Pancreas (tissue), 10 donors: ENCODE results near the gene IL16. TPM values are rescaled to one million over a fixed set of nuclear protein-coding genes. Genes with fewer than 3 reads are reported as not detected.

ENCODE experiments used
- ATAC-seq, 4 donors: fragments of 200-7000 bp; cut with Tn5 transposase; one replicate each; pipeline versions ENCODE4 v1.8.0 to v1.9.1; 2020; ENCODE audit warnings: mild to moderate bottlenecking in 4 of 4, moderate library complexity in 4 of 4
- DNase-seq, 6 donors: peaks; one replicate each; pipeline ENCODE4 v3.0.0-alpha.2; 2020
- FAIRE-seq: peaks from 2 replicates; lab custom pipeline; 2012; peaks lifted over from hg19 to GRCh38; lab: Jason Lieb, UNC
- H3K27ac ChIP-seq, 4 donors: fragments of 200-600 bp; sonication (generic); 1 replicate in 3 of 4; 2 replicates in 1 of 4; pipeline versions ENCODE4 v1.5.0 to v1.8.0; 2020
- H3K27me3 ChIP-seq, 4 donors: fragments of 200-600 bp; one replicate each; pipeline ENCODE4 v1.8.0; 2021
- H3K36me3 ChIP-seq, 3 donors: fragments of 200-600 bp; sonication (generic) in 1 of 3; one replicate each; pipeline versions ENCODE4 v1.5.0 to v1.8.0; 2020 to 2021
- H3K4me1 ChIP-seq, 3 donors: fragments of 200-600 bp; one replicate each; pipeline ENCODE4 v1.8.0; 2021
- H3K4me3 ChIP-seq, 4 donors: fragments of 200-600 bp; sonication (generic) in 2 of 4; one replicate each; pipeline versions ENCODE4 v1.5.0 to v1.8.0; 2020 to 2021
- H3K9me3 ChIP-seq, 4 donors: fragments of 200-600 bp; one replicate each; pipeline ENCODE4 v1.8.0; 2021
- CTCF ChIP-seq, 4 donors: fragments of 200-600 bp; sonication (generic) in 3 of 4; IDR thresholded peaks; one replicate each; pipeline versions ENCODE4 v1.5.0 to v1.8.0; 2021; ENCODE audit warnings: antibody characterized with exemption in 4 of 4
- WGBS, 2 donors: extraction: QIAGEN DNeasy Blood & Tissue Kit; methylation state at CpG; one replicate each; pipeline ENCODE4 v1.1.7; 2013; 5-methylcytosine and 5-hydroxymethylcytosine counted together
- intact Hi-C, 3 donors: fragments of 100-400 bp; cut with DNase I; formaldehyde crosslinking; loops; one replicate each; pipeline versions ENCODE4 v1.11.1 to v1.14.2; 2022
- polyA plus RNA-seq, 2 donors: library from polyadenylated mRNA; stranded (reverse); fragments of 200-250 nt; gene quantifications; one replicate each; pipeline ENCODE4 v1.2.3, GENCODE V29; 2013
- total RNA-seq, 6 donors: library from RNA; stranded (reverse); fragmentation: NEBNext Ultra II Directional in 4 of 6; extraction: Animal tissue kit (Norgen Biotek cat#: 25700) in 4 of 6; gene quantifications; one replicate each; pipeline versions ENCODE4 v1.2.1 to v1.2.4, GENCODE V29; 2021 to 2023
- donor health status: healthy with polysubstance abuse.
- donor health status: DM: no; HTN: no; CAD: no; lungs with moderate emphysema.
- donor health status: DM: no; HTN: no; CAD: no.
- donor health status: control.
- donor health status: control.
- donor health status: Bipolar disorder and iron deficiency.
- donor health status: DM: yes; HTN: yes; CAD: no.
- donor health status: DM: no; HTN: no; CAD: no.
- donor health status: DM: no; HTN: no; CAD: no.
- donor health status: DM: yes; HTN: yes; CAD: no.

IL16 gene
- total and polyA plus RNA-seq, 8 donors: 0.79 to 7.0 (median 2.4) TPM

DNA sequence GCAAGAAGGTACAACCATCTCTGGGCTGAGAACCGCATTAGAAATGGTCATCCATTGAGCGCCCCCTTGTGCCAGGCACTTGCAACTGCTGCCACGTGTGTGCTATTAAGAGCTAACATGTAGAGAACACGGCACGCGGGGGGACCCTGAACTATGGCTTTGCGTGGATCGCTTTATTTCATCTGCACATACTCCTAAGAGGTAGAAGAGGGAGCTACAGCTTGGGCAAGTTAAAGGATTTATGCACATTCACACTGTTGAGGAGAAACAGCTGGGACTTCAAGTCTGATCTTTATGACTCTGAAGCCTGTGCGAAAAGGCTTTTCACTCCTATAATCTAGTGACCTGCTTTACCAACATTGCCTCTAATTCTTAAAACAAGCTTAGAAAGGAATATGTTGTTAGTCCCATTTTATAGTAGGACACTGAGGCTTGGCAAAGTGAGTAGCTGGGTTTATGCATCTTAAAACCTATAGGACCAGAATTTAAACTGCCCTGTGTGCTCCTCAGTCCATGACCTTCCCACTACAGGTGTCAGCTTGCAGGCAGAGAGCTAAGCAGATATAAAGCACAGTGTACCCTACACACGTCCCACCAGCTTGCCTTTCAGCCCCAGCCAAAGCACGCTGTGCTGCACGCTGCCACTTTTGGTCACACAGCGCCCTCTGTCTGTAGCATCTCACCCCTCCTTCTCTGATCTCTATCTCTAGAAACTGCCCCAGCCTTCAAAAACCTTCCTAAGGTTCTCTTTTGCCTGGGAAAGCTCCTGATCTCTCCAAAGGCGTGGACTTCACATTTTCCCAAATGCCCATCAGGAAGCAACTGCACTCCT is 69.5 kb downstream of the IL16 start:
- peaks cover 6 to 9% (median 9%) of the 10 kb centered on the region in 3 donors for H3K4me1 ChIP-seq
- no peaks in the 10 kb centered on the region for H3K27me3 ChIP-seq
- peak; percentile 78 to 86 (median 82) for TF ChIP-seq CTCF (IDR thresholded peaks at IDR 0.05)
- DNase-seq (peak; percentile 66 to 91 (median 82)), ATAC-seq (peak; percentile 96 to 97 (median 97)), FAIRE-seq (no peak)
- H3K9me3 ChIP-seq: no peaks in the 10 kb centered on the region
- 3% methylated on average over 14 of the region's 14 CpGs for WGBS, 2 donors
- H3K4me3 ChIP-seq: peak overlapping the region in 1 of 4 donors; percentile 30
- intact Hi-C loops: loop anchor here (5.0 to 10.0 kb wide), 3 partner anchors 114 to 161 kb away; no protein-coding TSS in a partner anchor
- H3K36me3 ChIP-seq: no peaks in the 10 kb centered on the region
- H3K27ac ChIP-seq: no peak overlapping the region

DNA sequence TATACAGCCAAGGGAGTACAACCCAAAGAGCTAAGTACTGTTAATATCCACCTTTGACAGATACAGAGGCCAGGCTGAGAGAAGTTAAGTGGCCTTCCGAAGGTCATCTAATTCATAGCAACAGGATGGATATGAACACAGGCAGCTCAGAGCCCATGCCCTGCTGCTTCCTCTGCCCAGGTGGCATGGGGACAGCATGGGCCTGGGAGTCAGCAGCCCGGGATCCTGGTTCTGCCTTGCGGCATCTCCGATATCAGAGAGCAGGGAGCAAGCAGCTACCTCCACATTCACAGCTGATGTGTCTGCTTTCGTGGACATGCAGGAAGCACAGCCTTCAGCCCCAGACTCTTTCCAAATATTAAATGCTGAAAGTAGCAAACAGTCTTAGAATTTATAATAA is 71.7 kb downstream of the IL16 start:
- intact Hi-C loops: loop anchor here (5.0 to 10.0 kb wide), 3 partner anchors 116 to 164 kb away; no protein-coding TSS in a partner anchor
- no peak for FAIRE-seq
- no peak for ATAC-seq
- no peak for TF ChIP-seq CTCF (IDR thresholded peaks at IDR 0.05)
- WGBS, 2 donors: 84 to 91% methylated on average over 5 of the region's 5 CpGs
- no peaks in the 10 kb centered on the region for H3K27me3 ChIP-seq
- no peak for DNase-seq
- H3K36me3 ChIP-seq: no peaks in the 10 kb centered on the region
- H3K4me1 ChIP-seq: peaks cover 6 to 9% (median 9%) of the 10 kb centered on the region in 3 donors
- no peak overlapping the region for H3K27ac ChIP-seq
- no peak overlapping the region for H3K4me3 ChIP-seq
- no peaks in the 10 kb centered on the region for H3K9me3 ChIP-seq

DNA sequence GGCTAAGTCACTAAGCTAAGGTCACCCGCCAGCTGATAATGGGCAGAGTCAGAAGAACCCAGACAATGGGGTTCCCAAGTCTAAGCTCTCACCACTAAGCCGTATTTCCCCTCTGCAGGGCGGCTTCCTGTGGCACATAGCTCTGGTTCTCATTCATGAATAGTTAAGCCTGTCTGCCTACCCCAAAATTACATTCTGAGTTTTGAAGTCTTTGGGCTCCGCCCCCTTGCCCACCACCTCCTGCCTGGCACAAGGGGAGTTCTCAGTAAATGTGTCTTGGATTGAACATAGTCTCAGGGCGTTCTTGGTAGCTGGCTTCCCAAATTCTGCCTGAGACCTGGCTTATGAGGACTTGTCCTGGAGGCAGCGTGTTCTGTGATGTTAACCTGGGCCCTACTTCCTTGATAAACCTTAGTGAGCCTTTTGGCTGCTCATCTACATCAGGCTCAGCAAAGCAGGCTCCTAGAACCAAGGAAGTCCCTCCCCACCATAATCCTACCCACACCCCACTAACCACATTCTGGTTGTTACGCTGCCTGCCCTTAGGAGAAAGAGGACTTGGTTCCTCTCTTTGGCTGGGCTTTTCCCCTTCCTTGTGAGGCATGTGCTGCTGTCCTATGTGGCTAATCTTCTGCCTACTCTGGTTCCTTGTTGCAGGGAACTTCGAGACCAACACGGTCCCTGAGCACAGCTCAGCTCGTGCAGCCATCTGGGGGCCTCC is 72.4 kb downstream of the IL16 start:
- H3K4me3 ChIP-seq: no peak overlapping the region
- 84 to 88% methylated on average over 10 of the region's 10 CpGs for WGBS, 2 donors
- no peaks in the 10 kb centered on the region for H3K36me3 ChIP-seq
- DNase-seq (no peak), FAIRE-seq (no peak), ATAC-seq (no peak)
- H3K27ac ChIP-seq: no peak overlapping the region
- no peaks in the 10 kb centered on the region for H3K27me3 ChIP-seq
- intact Hi-C loops: loop anchor here (5.0 to 10.0 kb wide), 3 partner anchors 117 to 164 kb away; no protein-coding TSS in a partner anchor
- peaks cover 6 to 9% (median 9%) of the 10 kb centered on the region in 3 donors for H3K4me1 ChIP-seq
- no peak for TF ChIP-seq CTCF (IDR thresholded peaks at IDR 0.05)
- no peaks in the 10 kb centered on the region for H3K9me3 ChIP-seq

DNA sequence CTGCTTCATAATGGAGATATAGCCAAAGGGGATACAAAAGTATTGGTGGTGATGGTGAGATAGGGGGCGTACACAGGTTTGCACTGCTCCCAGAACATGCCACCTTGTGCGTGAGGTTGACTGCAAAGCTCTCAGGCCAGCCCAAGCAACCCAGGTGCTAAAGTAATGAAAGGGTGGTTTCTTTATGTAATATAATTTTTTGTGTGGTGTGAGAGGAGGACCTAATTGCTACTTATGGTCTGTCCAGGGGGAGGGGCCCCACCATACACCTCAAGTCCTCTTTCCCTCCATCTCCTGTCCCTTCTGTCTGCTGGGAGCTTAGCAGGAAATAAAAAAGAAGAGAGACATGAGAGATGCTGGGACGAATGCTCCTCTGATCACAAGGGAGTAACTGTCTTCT is 73.5 kb downstream of the IL16 start:
- no peak for DNase-seq
- Histone ChIP-seq H3K4me3 (no peak overlapping the region), H3K27me3 (no peaks in the 10 kb centered on the region), H3K4me1 (peaks cover 6 to 12% (median 9%) of the 10 kb centered on the region in 3 donors), H3K27ac (no peak overlapping the region), H3K36me3 (no peaks in the 10 kb centered on the region), H3K9me3 (no peaks in the 10 kb centered on the region)
- intact Hi-C loops: loop anchor here in 1 of 3 donors (5.0 kb wide), 1 partner anchor 127 kb away; no protein-coding TSS in a partner anchor
- no peak for TF ChIP-seq CTCF (IDR thresholded peaks at IDR 0.05)
- FAIRE-seq: no peak
- WGBS, 2 donors: 73 to 84% methylated on average over 3 of the region's 3 CpGs
- no peak for ATAC-seq
